ENCODE results near the gene RSU1.

RSU1 gene

GRCh38 chr10:16585103-16585502, 232.1 kb downstream of the RSU1 start:
- no peak for DNase-seq

DNA sequence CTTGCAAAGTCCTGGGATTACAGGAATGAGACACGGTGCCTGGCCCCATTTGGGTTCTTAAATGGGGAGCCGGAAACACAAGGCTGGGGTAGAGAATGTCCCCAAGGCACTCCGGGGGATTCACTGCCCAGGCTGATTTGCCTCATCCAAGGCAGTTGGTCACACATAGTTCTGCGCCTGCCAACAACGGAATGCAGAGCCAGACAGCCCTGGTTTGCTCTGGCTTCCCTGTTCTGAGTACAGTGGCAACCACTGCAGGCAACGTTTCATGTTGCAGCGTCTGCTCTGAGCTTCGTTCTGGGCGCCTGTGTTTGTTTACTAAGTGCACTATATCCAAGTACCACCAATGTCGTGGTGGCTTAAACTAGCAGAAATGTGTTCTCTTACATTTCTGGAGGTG, 233.8 kb downstream of the RSU1 start:
- DNase-seq: no peak

DNA sequence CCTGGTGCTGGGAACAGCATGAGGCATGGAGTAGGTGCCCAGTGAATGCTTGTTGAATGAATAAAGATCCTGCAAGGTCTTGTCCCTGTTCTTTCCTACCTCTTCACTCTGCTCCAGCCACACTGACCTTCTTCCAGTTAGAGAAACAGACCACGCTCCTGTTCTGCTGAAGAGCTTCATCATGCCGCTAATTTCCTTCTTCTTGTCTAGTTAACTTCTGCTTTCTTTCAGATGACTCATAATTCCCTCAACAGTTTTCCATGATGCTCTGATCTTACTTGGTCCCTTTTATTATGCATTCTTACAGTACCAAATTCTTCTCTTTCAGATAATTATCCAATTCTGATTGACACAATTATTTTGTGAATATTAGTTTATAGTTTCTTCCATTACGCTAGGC, 236.0 kb downstream of the RSU1 start:
- no peak for DNase-seq

GRCh38 chr10:16570731-16571130, 246.5 kb downstream of the RSU1 start:
- DNase-seq: no peak

DNA sequence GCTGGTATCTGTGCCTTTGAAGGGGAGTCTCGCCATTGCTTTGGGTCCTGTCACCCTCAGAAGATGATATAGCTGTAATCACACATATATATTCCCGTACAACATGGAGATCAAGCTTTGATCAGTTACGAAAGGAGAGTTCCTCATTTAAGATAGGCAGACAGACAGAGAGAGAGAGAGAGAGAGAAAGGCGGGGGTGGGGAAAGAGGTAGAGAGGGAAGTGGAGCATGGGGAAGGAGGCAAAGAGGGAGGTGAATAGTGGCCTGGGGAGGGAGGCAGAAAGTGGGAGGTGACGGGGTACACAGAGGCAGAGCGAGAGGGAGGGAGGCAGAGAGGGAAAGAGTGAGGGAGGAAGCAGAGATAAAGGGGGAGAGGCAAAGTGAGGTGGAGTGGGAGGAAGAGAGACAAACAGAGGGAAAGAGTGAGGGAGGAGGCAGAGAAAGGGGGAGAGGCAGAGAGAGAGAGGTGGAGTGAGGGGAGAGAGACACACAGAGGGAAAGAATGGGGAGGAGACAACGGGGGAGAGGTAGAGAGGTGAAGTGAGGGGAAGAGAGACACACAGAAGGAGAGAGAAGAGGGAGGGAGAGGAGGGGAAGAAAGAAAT, 250.9 kb downstream of the RSU1 start:
- no peak for DNase-seq

DNA sequence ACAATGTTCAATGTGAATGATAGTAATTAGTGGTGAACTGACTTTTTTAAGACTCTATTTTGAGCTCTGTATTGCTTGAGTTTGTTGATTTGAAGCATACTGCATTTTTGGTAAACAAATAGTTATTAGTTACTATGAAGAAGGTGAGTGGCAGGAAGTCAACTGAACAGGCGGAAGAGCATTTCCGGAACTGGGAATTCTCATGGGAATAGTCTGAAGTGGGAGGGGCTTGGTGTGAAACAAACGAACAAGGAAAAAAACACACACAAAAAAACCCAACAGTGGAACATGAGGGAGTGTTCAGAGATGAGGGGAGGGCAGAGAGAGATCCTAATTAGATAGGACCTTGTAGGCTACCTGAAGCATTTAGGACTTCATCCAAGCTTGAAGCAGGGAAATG, 251.6 kb downstream of the RSU1 start:
- no peak for DNase-seq

- no peak for DNase-seq
These were observed 254.3 kb downstream of the RSU1 start for GRCh38 chr10:16562891-16563290.

DNA sequence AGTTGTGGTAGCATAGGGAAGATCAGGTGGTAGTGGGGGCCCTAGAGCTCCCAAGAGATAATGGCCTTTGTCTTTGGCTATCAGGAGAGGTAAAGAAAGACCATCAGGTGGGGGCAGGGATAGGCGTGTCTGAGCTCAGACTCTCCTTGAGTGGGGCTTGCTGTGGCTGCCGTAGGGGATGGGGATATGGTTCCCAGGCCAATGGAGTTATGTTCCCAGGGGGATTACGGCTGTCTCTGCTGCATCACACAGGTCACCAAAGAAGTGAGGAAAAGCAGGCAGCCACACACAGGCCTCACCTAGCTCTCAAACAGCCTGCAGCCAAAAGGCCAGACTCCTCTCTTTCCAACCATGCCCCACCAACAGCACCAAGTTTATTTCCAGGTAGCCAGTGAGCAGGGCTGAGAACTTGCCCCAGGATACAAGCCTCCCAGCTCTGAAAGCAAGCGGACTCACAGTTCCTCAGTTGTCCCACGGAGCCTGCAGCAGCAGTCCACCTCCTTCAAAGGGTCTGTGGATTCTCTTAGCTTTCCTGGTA, 257.9 kb downstream of the RSU1 start:
- DNase-seq: no peak

DNA sequence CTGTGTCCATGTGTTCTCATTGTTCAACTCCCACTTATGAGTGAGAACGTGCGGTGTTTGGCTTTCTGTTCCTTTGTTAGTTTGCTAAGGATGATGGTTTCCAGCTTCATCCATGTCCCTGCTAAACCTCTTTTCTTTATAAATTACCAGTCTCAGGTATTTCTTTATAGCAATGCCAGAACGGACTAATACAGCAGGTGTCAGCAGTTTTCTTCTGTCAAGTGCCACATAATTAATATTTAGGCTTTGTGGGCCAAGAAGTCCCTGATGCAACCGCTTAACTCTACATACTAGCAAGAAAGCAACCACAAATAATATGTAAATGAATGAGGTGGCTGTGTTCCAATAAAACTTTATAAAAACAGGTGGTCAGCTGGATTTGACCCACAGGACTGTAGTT, 269.3 kb downstream of the RSU1 start:
- DNase-seq: no peak

GRCh38 chr10:16545116-16545736, 272.0 kb downstream of the RSU1 start:
- peak; percentile 20 for DNase-seq

- no peak for DNase-seq
These were observed 272.6 kb downstream of the RSU1 start for GRCh38 chr10:16544591-16544990.

DNA sequence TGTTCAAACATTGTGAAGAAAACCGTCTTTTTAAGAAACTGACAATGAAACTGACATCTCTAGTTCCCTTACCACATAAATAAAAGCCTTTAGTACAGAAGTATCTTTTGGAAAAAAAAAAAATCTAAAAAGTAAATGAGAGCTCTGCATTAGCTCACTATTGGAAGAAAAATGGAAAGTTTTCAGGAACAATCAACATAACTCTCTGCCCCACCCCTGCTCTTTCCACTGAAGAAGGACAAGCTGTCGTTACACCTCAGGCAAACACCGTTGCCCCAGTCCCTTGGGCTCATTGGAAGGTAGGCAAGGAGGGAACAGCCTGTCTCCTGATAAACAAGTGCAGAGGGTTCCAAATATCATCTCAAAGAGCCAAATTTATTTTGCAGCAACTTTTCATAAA, 273.1 kb downstream of the RSU1 start:
- DNase-seq: no peak

Data from CD4-positive, alpha-beta T cell treated with Interleukin-4 for 4 hours (primary cell).